ENCODE measurements around the gene SMIM38.

SMIM38 gene

GRCh38 chr11:69199583-69200315 lies 44.0 kb downstream of the SMIM38 start:
- TF ChIP-seq CTCF (IDR thresholded peaks at IDR 0.05; ENCODE audit: extremely low read depth, insufficient read depth, missing control alignments) = no peak
- in situ Hi-C loops (cut with MboI; ENCODE audit: low pct_unique_long_range_greater_than_20kb, low sequenced_read_pairs, unreplicated experiment) = no loop called here
- no peak for DNase-seq (ENCODE audit: low spot score)

- DNase-seq (ENCODE audit: low spot score) = no peak
- TF ChIP-seq CTCF (IDR thresholded peaks at IDR 0.05; ENCODE audit: extremely low read depth, insufficient read depth, missing control alignments) = no peak
- in situ Hi-C loops (cut with MboI; ENCODE audit: low pct_unique_long_range_greater_than_20kb, low sequenced_read_pairs, unreplicated experiment) = no loop called here
These were observed 44.8 kb downstream of the SMIM38 start for GRCh38 chr11:69200331-69201065.

GRCh38 chr11:69201066-69201365 lies 45.3 kb downstream of the SMIM38 start:
- no peak for TF ChIP-seq CTCF (IDR thresholded peaks at IDR 0.05; ENCODE audit: extremely low read depth, insufficient read depth, missing control alignments)
- in situ Hi-C loops (cut with MboI; ENCODE audit: low pct_unique_long_range_greater_than_20kb, low sequenced_read_pairs, unreplicated experiment) = no loop called here

GRCh38 chr11:69201764-69202370 lies 46.1 kb downstream of the SMIM38 start:
- DNase-seq (ENCODE audit: low spot score) = no peak
- in situ Hi-C loops (cut with MboI; ENCODE audit: low pct_unique_long_range_greater_than_20kb, low sequenced_read_pairs, unreplicated experiment) = no loop called here
- TF ChIP-seq CTCF (IDR thresholded peaks at IDR 0.05; ENCODE audit: extremely low read depth, insufficient read depth, missing control alignments) = no peak

More at GRCh38 chr11:69201066-69201365, 45.3 kb downstream of the SMIM38 start:
- no peak for DNase-seq (ENCODE audit: low spot score)

GRCh38 chr11:69202511-69203221 lies 46.9 kb downstream of the SMIM38 start:
- TF ChIP-seq CTCF (IDR thresholded peaks at IDR 0.05; ENCODE audit: extremely low read depth, insufficient read depth, missing control alignments) = no peak
- no peak for DNase-seq (ENCODE audit: low spot score)
- in situ Hi-C loops (cut with MboI; ENCODE audit: low pct_unique_long_range_greater_than_20kb, low sequenced_read_pairs, unreplicated experiment) = no loop called here

GRCh38 chr11:69203381-69203780 lies 47.6 kb downstream of the SMIM38 start:
- DNase-seq (ENCODE audit: low spot score) = no peak
- no peak for TF ChIP-seq CTCF (IDR thresholded peaks at IDR 0.05; ENCODE audit: extremely low read depth, insufficient read depth, missing control alignments)
- in situ Hi-C loops (cut with MboI; ENCODE audit: low pct_unique_long_range_greater_than_20kb, low sequenced_read_pairs, unreplicated experiment) = no loop called here

Data from GM13977 (cell line).